GM21576 (cell line): ENCODE results near the gene NPW.
"Not testable (repeated sequence)": the region's sequence is repeated elsewhere in the genome, so short reads cannot be mapped to it uniquely, and the experiment has no call there.

Experiments used
- ATAC-seq: cut with Tn5 transposase; IDR thresholded peaks from one replicate; pipeline ENCODE4 v1.9.1; 2021; ENCODE audit warnings: mild to moderate bottlenecking, moderate library complexity; ENCODE audit not compliant: unreplicated experiment

The NPW gene

DNA sequence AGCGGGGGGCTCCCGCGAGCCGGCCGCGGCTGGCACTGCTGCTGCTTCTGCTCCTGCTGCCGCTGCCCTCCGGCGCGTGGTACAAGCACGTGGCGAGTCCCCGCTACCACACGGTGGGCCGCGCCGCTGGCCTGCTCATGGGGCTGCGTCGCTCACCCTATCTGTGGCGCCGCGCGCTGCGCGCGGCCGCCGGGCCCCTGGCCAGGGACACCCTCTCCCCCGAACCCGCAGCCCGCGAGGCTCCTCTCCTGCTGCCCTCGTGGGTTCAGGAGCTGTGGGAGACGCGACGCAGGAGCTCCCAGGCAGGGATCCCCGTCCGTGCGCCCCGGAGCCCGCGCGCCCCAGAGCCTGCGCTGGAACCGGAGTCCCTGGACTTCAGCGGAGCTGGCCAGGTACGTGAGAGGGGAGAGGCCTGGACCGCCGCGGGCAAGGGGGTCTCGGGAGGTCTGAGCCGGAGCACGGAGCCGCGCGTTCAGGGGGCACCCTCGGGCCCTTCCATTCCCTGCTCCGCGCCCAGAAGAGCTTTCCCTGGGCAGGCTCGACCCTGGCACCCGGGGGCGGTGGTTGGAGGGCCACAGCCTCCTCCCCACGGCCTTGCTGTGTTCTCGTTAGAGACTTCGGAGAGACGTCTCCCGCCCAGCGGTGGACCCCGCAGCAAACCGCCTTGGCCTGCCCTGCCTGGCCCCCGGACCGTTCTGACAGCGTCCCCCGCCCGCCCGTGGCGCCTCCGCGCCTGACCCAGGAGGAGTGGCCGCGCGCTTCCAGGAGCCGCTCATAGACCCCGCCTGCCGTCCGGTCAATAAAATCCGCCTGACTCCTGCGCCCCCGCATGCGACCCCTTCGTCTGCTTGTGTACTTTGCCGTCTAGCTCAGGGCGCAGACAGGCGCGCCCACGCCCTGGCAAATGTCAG, 591 bp downstream of the NPW start:
- no peak for ATAC-seq

DNA sequence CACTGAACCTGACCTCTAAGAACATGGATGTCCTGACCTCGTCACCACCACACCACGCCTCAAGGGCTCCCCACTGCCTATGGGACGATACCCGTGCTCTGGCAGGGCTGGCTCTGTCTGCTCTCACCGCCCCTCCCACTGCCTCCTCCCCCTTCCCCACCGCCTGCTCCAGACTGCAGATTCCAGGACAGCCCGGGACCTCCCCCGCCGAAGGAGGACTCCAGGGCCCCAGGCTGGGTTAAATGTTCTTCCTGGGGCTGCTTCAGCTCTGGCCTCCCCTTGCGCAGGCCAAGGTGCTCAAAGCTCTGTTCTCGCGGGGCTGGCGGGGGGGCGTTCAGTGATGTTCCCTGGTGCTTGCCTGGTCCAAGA, 3.1 kb downstream of the NPW start:
- no peak for ATAC-seq

- ATAC-seq, result peak; percentile 68
These were observed 3.8 kb downstream of the NPW start for GRCh38 chr16:2023092-2024031.

- ATAC-seq, result no peak
These were observed 4.4 kb downstream of the NPW start for GRCh38 chr16:2024032-2024420.

GRCh38 chr16:2025251-2025650, 5.7 kb downstream of the NPW start:
- ATAC-seq, result no peak

- no peak for ATAC-seq
These were observed 6.4 kb downstream of the NPW start for GRCh38 chr16:2025878-2026460.

DNA sequence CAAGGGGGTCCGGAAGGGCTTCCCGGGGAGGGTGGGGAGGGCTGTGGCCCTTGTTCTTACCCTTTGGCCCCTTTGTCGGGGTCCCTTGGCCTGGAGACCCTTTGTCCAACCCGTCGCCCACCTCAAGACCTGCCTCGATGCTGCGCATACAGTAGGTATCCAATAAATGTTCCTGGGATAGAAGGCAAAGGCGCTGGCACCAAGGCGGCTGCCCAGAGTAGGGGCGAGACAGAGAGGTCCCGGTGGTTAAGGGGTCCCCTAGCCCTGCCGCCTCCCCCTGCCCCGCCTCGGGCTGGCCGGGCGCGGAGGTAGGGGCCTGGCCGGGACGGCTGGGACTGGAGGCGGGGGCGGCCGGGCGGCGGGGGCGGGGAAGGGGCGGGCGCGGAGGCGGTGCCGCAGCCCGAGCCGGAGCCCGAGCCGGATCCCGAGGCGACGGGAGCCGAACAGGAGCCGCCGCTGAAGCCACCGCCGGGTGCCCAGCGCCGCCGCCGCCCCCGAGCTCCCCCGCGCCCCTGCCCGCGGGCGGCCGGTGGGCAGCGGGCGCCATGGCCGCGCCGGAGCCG, 7.0 kb downstream of the NPW start, which contains the start of gene NHERF2:
TSS of gene NHERF2 (plus strand) at position 442 of the 563 bp plus-strand sequence. CDS start at position 546, 104 bp downstream.
- ATAC-seq, result no peak

GRCh38 chr16:2027024-2028010, 7.7 kb downstream of the NPW start:
- no peak for ATAC-seq

DNA sequence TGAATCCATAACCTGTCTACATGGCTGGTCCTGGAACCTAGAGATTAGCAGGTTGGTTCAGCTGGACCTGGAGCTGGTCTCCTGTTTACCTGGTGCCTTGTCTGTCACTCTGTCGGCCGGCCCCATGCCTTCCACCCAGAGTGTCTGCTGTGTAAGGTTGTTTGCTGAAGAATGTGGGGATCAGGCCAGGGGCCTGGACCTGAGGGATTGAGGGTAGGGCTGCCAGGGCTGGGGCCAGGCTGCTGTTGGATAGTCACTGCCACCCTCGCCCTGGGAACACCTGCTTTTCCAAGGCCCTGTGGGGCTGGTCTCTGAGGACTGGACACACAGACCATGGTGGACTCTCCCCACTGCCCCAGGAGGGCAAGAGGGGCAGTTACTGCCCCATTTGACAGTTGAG, 8.6 kb downstream of the NPW start:
- ATAC-seq, result no peak

DNA sequence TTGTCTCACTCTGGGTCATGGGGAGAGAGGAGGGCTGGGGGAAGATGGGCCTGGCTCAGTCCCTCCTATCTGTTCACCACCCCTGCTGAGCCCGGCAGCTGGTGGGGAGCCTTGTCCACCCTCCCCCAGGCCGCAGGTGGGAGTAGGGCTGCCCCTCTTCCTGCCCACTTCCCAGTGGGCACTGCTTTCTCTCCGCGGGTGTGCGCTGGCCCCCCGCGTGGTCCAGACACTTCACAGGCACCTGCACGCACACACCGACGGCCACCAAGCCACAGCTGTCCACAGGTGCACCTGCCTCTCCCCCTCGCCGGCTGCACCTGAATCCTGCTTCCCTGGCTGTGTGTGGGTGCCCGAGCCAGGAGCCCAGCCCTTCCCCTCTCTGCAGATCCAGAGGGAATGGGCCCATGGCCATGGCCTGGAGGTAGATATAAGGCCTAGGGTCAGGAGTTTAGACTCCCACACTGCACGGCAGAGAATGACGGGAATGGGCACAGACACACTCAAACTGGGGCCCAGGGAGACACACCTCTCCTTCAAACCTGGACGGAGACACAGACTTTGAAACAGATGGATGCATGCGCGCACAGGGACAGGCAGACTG, 9.1 kb downstream of the NPW start:
- ATAC-seq, result no peak

DNA sequence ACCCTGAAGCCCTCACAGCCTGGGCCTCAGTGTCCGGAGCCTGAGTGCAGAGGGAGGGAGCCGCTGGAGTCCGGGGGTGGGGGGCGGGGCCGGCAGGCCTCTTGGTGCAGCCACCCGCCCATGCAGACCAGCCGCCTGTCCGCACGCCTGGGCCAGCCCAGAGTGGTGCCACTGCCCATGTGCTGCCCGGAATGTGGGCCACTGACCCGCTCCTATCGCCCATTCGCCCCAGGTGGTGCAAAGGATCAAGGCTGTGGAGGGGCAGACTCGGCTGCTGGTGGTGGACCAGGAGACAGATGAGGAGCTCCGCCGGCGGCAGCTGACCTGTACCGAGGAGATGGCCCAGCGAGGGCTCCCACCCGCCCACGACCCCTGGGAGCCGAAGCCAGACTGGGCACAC, 9.8 kb downstream of the NPW start:
- ATAC-seq, result no peak

- ATAC-seq, result no peak
These were observed 10.5 kb downstream of the NPW start for GRCh38 chr16:2030036-2030435.

- ATAC-seq, result no peak
These were observed 11.5 kb downstream of the NPW start for GRCh38 chr16:2031081-2031577.

DNA sequence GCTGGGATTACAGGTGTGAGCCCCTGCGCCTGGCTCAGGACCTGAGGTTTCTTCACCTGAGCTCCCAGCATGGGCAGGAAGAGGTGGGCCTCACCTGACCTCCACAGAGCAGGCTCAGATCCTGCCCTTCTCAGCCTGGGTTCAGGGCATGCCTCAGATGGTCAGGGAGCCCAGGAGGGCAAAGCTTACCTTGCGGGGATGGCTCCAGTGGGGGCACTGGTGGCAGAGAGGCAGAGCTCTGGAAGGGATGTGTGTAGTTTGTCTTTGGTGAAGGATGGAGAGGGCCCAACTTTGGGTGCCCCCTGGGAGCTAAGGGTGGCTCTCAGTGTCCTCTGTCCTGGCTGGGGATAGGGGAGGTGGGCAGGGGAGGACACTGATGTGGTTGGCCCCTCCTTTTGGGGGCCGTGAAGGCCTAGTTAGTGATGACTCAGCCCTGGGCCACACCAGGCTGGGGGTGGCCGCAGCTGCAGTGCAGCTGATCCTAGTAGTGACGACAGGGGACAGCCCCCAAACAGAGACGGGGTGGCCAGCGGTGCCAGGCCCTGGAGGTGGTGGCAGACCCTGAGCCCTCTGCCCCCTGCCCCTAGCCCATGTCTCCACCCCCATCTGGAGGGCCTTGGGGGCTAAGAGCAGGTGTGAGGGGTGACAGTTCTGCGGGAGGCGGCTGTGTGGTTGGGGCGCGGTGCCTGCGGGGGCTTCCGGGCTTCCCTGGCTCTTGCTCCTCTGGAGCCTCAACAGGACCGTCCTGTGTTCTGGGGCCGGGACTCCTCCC, 12.9 kb downstream of the NPW start:
- ATAC-seq, result no peak

- no peak for ATAC-seq
These were observed 13.7 kb downstream of the NPW start for GRCh38 chr16:2033057-2033908.

DNA sequence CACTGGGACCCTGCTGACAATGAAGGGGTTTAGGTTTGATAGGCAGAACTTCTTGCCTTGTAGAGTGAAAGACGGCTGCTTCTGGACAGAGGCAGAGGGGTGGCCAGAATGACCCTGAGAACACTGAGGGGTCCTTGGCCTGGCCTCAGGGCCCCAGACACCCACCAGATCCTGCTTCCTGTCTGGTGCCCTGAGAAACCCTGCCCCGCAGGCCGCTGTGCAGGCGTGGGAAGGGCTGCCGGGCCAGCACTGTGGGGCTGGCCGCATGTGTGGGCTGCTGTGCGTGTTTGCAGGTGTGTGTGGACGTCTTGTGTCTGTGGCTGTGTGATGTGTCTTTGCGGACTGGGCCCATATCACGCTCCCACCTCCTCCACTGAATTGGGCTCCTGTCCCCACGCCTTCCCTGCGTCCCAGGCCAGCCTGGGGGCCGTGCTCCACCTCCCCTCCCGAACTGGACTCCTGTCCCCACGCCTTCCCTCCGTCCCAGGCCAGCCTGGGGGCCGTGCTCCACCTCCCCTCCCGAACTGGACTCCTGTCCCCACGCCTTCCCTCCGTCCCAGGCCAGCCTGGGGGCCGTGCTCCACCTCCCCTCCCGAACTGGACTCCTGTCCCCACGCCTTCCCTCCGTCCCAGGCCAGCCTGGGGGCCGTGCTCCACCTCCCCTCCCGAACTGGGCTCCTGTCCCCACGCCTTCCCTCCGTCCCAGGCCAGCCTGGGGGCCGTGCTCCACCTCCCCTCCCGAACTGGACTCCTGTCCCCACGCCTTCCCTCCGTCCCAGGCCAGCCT, 14.5 kb downstream of the NPW start:
- not testable (repeated sequence) for ATAC-seq
